Cardiac muscle cell (in vitro differentiated cells and primary cell): ENCODE results near the gene PRKAG2. TPM values are rescaled to one million over a fixed set of nuclear protein-coding genes. Genes with fewer than 3 reads are reported as not detected.
A peak's percentile ranks its signal among the peaks of the same experiment; 100 is the strongest.

Experiments
- DNase-seq, 2 donors: peaks; one replicate each; pipeline versions ENCODE4 v3.0.0 to v3.0.0-alpha.2; 2010 to 2017; ENCODE audit warnings: low read depth in 1 of 2, low spot score in 1 of 2
- H3K27ac ChIP-seq: fragments of 200-600 bp; sonication (generic); 2 replicates; pipeline ENCODE4 v1.5.1; 2016
- H3K27me3 ChIP-seq: fragments of 200-600 bp; sonication (generic); 2 replicates; pipeline ENCODE4 v1.6.0; 2016; ENCODE audit warnings: control low read depth
- H3K36me3 ChIP-seq: fragments of 200-600 bp; sonication (generic); 2 replicates; pipeline ENCODE4 v1.5.1; 2016; ENCODE audit warnings: control low read depth
- H3K4me1 ChIP-seq: fragments of 200-600 bp; sonication (generic); 2 replicates; pipeline ENCODE4 v1.8.1; 2017; ENCODE audit warnings: low read depth, mild to moderate bottlenecking, mixed run types
- H3K4me3 ChIP-seq: fragments of 200-600 bp; sonication (generic); 2 replicates; pipeline ENCODE4 v1.5.1; 2016; ENCODE audit warnings: mild to moderate bottlenecking
- H3K9me3 ChIP-seq: fragments of 200-600 bp; sonication (generic); 2 replicates; pipeline ENCODE4 v1.5.1; 2017; ENCODE audit warnings: low read depth, mild to moderate bottlenecking, control low read depth
- CTCF ChIP-seq: IDR thresholded peaks from 2 replicates; pipeline ENCODE4 v1.5.1; 2012; ENCODE audit warnings: low read depth, mild to moderate bottlenecking, low read length
- polyA plus RNA-seq: library from polyadenylated mRNA; unstranded; fragments of >200 nt; fragmentation: Nextera tagmentation; extraction: Ambion mirVana; gene quantifications from 2 replicates; pipeline ENCODE4 v1.2.1, GENCODE V29; 2016
- total RNA-seq: library from RNA; depleted of rRNA; stranded (reverse); fragments of >200 nt; gene quantifications from 2 replicates; pipeline ENCODE4 v1.2.3, GENCODE V29; 2016

The PRKAG2 gene
- total and polyA plus RNA-seq, 2 experiments from 2014 or later = 43.4 to 85.3 TPM

GRCh38 chr7:151616443-151617213, 260.3 kb downstream of the PRKAG2 start:
- no peaks in the 10 kb centered on the region for H3K27me3 ChIP-seq
- no peak for DNase-seq
- H3K27ac ChIP-seq = no peak overlapping the region
- no peaks in the 10 kb centered on the region for H3K36me3 ChIP-seq
- no peaks in the 10 kb centered on the region for H3K9me3 ChIP-seq
- no peak for TF ChIP-seq CTCF
- no peak overlapping the region for H3K4me3 ChIP-seq
- no peaks in the 10 kb centered on the region for H3K4me1 ChIP-seq

DNA sequence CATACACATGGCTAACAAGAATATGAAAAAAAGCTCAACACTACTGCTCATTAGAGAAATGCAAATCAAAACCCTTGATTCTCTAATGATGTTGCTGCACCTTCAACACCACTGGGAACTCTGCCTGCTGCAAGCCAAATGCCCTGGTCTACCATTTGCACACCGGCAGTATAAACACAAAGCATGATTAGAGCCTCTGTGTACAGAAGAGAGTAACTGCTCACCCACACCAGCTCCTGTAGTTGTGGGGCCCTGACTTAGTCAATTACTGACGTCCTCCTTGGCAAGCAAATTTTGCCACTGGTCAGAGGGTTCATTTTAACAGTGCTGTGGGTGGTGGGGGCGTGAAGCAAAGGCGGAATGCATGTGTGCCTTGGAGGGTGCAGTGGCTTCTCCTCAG, 261.1 kb downstream of the PRKAG2 start:
- Histone ChIP-seq H3K4me3 (no peak overlapping the region), H3K27me3 (no peaks in the 10 kb centered on the region), H3K27ac (no peak overlapping the region), H3K9me3 (no peaks in the 10 kb centered on the region), H3K36me3 (peaks cover 4% of the 10 kb centered on the region), H3K4me1 (no peaks in the 10 kb centered on the region)
- no peak for TF ChIP-seq CTCF
- no peak for DNase-seq

- H3K4me3 ChIP-seq = no peak overlapping the region
- no peaks in the 10 kb centered on the region for H3K9me3 ChIP-seq
- H3K27me3 ChIP-seq = no peaks in the 10 kb centered on the region
- peaks cover 4% of the 10 kb centered on the region for H3K36me3 ChIP-seq
- no peak for DNase-seq
- no peak overlapping the region for H3K27ac ChIP-seq
- H3K4me1 ChIP-seq = no peaks in the 10 kb centered on the region
- TF ChIP-seq CTCF = no peak
These were observed 261.9 kb downstream of the PRKAG2 start for GRCh38 chr7:151615058-151615457.

GRCh38 chr7:151614019-151614418, 262.9 kb downstream of the PRKAG2 start:
- no peak for TF ChIP-seq CTCF

GRCh38 chr7:151611878-151612277, 265.0 kb downstream of the PRKAG2 start:
- no peaks in the 10 kb centered on the region for H3K27me3 ChIP-seq
- no peak for DNase-seq
- H3K27ac ChIP-seq = peak overlapping the region; percentile 68
- no peaks in the 10 kb centered on the region for H3K9me3 ChIP-seq
- H3K36me3 ChIP-seq = peaks cover 4% of the 10 kb centered on the region
- H3K4me1 ChIP-seq = no peaks in the 10 kb centered on the region
- H3K4me3 ChIP-seq = no peak overlapping the region
- TF ChIP-seq CTCF = no peak

More at GRCh38 chr7:151614019-151614418, 262.9 kb downstream of the PRKAG2 start:
- Histone ChIP-seq H3K36me3 (peaks cover 4% of the 10 kb centered on the region), H3K4me1 (no peaks in the 10 kb centered on the region), H3K9me3 (no peaks in the 10 kb centered on the region), H3K4me3 (no peak overlapping the region), H3K27ac (no peak overlapping the region), H3K27me3 (no peaks in the 10 kb centered on the region)
- no peak for DNase-seq
